SJSA1 (cell line): ENCODE data around the gene GTSE1. TPM values are rescaled to one million over a fixed set of nuclear protein-coding genes. Genes with fewer than 3 reads are reported as not detected.

ENCODE experiments used
- DNase-seq, 2 experiments: peaks; one replicate each; pipeline ENCODE4 v3.0.0-alpha.2; 2015 to 2020; ENCODE audit warnings: low spot score in 2 of 2, low read depth in 1 of 2
- H3K27ac ChIP-seq: fragments of 250-450 bp; sonication (Bioruptor Pico); 2 replicates; pipeline ENCODE4 v1.5.1; 2020; ENCODE audit warnings: mild to moderate bottlenecking, moderate library complexity
- H3K27me3 ChIP-seq: fragments of 250-450 bp; sonication (Bioruptor Pico); replicated peaks from 2 replicates; pipeline ENCODE4 v1.5.1; 2020; ENCODE audit warnings: mild to moderate bottlenecking, moderate library complexity
- H3K36me3 ChIP-seq: fragments of 250-450 bp; sonication (Bioruptor Pico); 2 replicates; pipeline ENCODE4 v1.5.1; 2020; ENCODE audit warnings: mild to moderate bottlenecking
- H3K4me1 ChIP-seq: fragments of 250-450 bp; sonication (Bioruptor Pico); replicated peaks from 2 replicates; pipeline ENCODE4 v1.6.1; 2021; ENCODE audit warnings: mild to moderate bottlenecking
- H3K4me3 ChIP-seq: fragments of 250-450 bp; sonication (Bioruptor Pico); 2 replicates; pipeline ENCODE4 v1.5.1; 2020; ENCODE audit warnings: mild to moderate bottlenecking
- H3K9me3 ChIP-seq: fragments of 250-450 bp; sonication (Bioruptor Pico); replicated peaks from 2 replicates; pipeline ENCODE4 v1.5.1; 2020; ENCODE audit warnings: mild to moderate bottlenecking
- total RNA-seq: library from RNA; depleted of rRNA; stranded (reverse); fragments of >200 nt; shearing (Covaris generic); gene quantifications from 2 replicates; pipeline ENCODE4 v1.2.3, GENCODE V29; 2014

GTSE1 gene
- total RNA-seq, 1 experiment from 2014 or later, result 36.2 TPM

GRCh38 chr22:46318576-46318975 lies 21.9 kb downstream of the GTSE1 start:
- Histone ChIP-seq H3K4me3 (no peak overlapping the region), H3K27me3 (no peaks in the 10 kb centered on the region), H3K4me1 (no peaks in the 10 kb centered on the region), H3K36me3 (peaks cover 96% of the 10 kb centered on the region), H3K9me3 (no peaks in the 10 kb centered on the region), H3K27ac (no peak overlapping the region)
- DNase-seq, result no peak

GRCh38 chr22:46319319-46319718 lies 22.6 kb downstream of the GTSE1 start:
- Histone ChIP-seq H3K9me3 (no peaks in the 10 kb centered on the region), H3K27ac (no peak overlapping the region), H3K4me3 (no peak overlapping the region), H3K4me1 (no peaks in the 10 kb centered on the region), H3K27me3 (no peaks in the 10 kb centered on the region), H3K36me3 (peaks cover 96% of the 10 kb centered on the region)
- DNase-seq, result no peak

GRCh38 chr22:46320166-46320710 lies 23.6 kb downstream of the GTSE1 start:
- H3K4me3 ChIP-seq, result no peak overlapping the region
- H3K9me3 ChIP-seq, result no peaks in the 10 kb centered on the region
- no peak overlapping the region for H3K27ac ChIP-seq
- H3K36me3 ChIP-seq, result peaks cover 97% of the 10 kb centered on the region
- no peaks in the 10 kb centered on the region for H3K27me3 ChIP-seq
- DNase-seq, result no peak
- no peaks in the 10 kb centered on the region for H3K4me1 ChIP-seq

GRCh38 chr22:46320716-46321386 lies 24.2 kb downstream of the GTSE1 start:
- Histone ChIP-seq H3K4me1 (no peaks in the 10 kb centered on the region), H3K27ac (no peak overlapping the region), H3K4me3 (no peak overlapping the region), H3K9me3 (no peaks in the 10 kb centered on the region), H3K36me3 (peaks cover 97% of the 10 kb centered on the region), H3K27me3 (no peaks in the 10 kb centered on the region)
- DNase-seq, result no peak

- no peak for DNase-seq
- H3K27ac ChIP-seq, result no peak overlapping the region
- no peaks in the 10 kb centered on the region for H3K4me1 ChIP-seq
Observed at GRCh38 chr22:46322711-46323110, 26.0 kb downstream of the GTSE1 start.

GRCh38 chr22:46323162-46323561 lies 26.5 kb downstream of the GTSE1 start:
- Histone ChIP-seq H3K4me3 (no peak overlapping the region), H3K27me3 (no peaks in the 10 kb centered on the region), H3K36me3 (peaks cover 97% of the 10 kb centered on the region), H3K9me3 (no peaks in the 10 kb centered on the region), H3K4me1 (no peaks in the 10 kb centered on the region), H3K27ac (no peak overlapping the region)
- no peak for DNase-seq

More at GRCh38 chr22:46322711-46323110, 26.0 kb downstream of the GTSE1 start:
- Histone ChIP-seq H3K27me3 (no peaks in the 10 kb centered on the region), H3K9me3 (no peaks in the 10 kb centered on the region), H3K36me3 (peaks cover 97% of the 10 kb centered on the region), H3K4me3 (no peak overlapping the region)

GRCh38 chr22:46326066-46326680 lies 29.5 kb downstream of the GTSE1 start:
- no peak overlapping the region for H3K27ac ChIP-seq
- no peaks in the 10 kb centered on the region for H3K27me3 ChIP-seq
- peaks cover 97% of the 10 kb centered on the region for H3K36me3 ChIP-seq
- no peaks in the 10 kb centered on the region for H3K9me3 ChIP-seq
- no peaks in the 10 kb centered on the region for H3K4me1 ChIP-seq
- DNase-seq, result no peak
- no peak overlapping the region for H3K4me3 ChIP-seq

- DNase-seq, result no peak
- Histone ChIP-seq H3K9me3 (no peaks in the 10 kb centered on the region), H3K4me3 (no peak overlapping the region), H3K36me3 (peaks cover 100% of the 10 kb centered on the region), H3K4me1 (no peaks in the 10 kb centered on the region), H3K27ac (no peak overlapping the region), H3K27me3 (no peaks in the 10 kb centered on the region)
Observed at GRCh38 chr22:46327691-46328465, 31.2 kb downstream of the GTSE1 start.

- Histone ChIP-seq H3K27me3 (no peaks in the 10 kb centered on the region), H3K9me3 (no peaks in the 10 kb centered on the region), H3K36me3 (peaks cover 100% of the 10 kb centered on the region), H3K27ac (no peak overlapping the region), H3K4me3 (no peak overlapping the region), H3K4me1 (no peaks in the 10 kb centered on the region)
- no peak for DNase-seq
Observed at GRCh38 chr22:46328797-46329196, 32.1 kb downstream of the GTSE1 start.

GRCh38 chr22:46329616-46330015 lies 32.9 kb downstream of the GTSE1 start:
- Histone ChIP-seq H3K9me3 (no peaks in the 10 kb centered on the region), H3K4me3 (no peak overlapping the region), H3K36me3 (peaks cover 97% of the 10 kb centered on the region), H3K4me1 (no peaks in the 10 kb centered on the region), H3K27me3 (no peaks in the 10 kb centered on the region), H3K27ac (no peak overlapping the region)
- no peak for DNase-seq

- Histone ChIP-seq H3K9me3 (no peaks in the 10 kb centered on the region), H3K27me3 (no peaks in the 10 kb centered on the region), H3K27ac (no peak overlapping the region), H3K4me3 (no peak overlapping the region), H3K4me1 (no peaks in the 10 kb centered on the region), H3K36me3 (peaks cover 91% of the 10 kb centered on the region)
- DNase-seq, result no peak
Observed at GRCh38 chr22:46330426-46330825, 33.8 kb downstream of the GTSE1 start.

- Histone ChIP-seq H3K27me3 (no peaks in the 10 kb centered on the region), H3K4me1 (peaks cover 1% of the 10 kb centered on the region), H3K4me3 (no peak overlapping the region), H3K27ac (no peak overlapping the region), H3K36me3 (peaks cover 86% of the 10 kb centered on the region), H3K9me3 (no peaks in the 10 kb centered on the region)
- no peak for DNase-seq
Observed at GRCh38 chr22:46331496-46331895, 34.8 kb downstream of the GTSE1 start.

- peaks cover 81% of the 10 kb centered on the region for H3K36me3 ChIP-seq
- H3K9me3 ChIP-seq, result no peaks in the 10 kb centered on the region
- H3K27ac ChIP-seq, result peak within 1 kb of the TSS; percentile 52
- peaks cover 7% of the 10 kb centered on the region for H3K4me1 ChIP-seq
- H3K27me3 ChIP-seq, result no peaks in the 10 kb centered on the region
- H3K4me3 ChIP-seq, result peak within 1 kb of the TSS; percentile 84
- DNase-seq, result peak; percentile 80 to 84
Observed at GRCh38 chr22:46335201-46336118, 38.8 kb downstream of the GTSE1 start, which contains the start of gene TRMU. Gene TRMU (plus strand): TSS chr22:46335714. CDS start chr22:46335765, 51 bp downstream.
